C4-2B (cell line): ENCODE results near the gene CNOT1.

ENCODE experiments used
- ZFX ChIP-seq: fragments of 450-650 bp; IDR thresholded peaks from 2 replicates; pipeline ENCODE4 v1.6.1; 2017
- TF ChIP-seq, protein P1 (sequence below): fragments of 450-650 bp; conservative IDR thresholded peaks from 2 replicates; pipeline ENCODE4 v1.5.1; 2017; ENCODE audit warnings: mild to moderate bottlenecking

DNA sequence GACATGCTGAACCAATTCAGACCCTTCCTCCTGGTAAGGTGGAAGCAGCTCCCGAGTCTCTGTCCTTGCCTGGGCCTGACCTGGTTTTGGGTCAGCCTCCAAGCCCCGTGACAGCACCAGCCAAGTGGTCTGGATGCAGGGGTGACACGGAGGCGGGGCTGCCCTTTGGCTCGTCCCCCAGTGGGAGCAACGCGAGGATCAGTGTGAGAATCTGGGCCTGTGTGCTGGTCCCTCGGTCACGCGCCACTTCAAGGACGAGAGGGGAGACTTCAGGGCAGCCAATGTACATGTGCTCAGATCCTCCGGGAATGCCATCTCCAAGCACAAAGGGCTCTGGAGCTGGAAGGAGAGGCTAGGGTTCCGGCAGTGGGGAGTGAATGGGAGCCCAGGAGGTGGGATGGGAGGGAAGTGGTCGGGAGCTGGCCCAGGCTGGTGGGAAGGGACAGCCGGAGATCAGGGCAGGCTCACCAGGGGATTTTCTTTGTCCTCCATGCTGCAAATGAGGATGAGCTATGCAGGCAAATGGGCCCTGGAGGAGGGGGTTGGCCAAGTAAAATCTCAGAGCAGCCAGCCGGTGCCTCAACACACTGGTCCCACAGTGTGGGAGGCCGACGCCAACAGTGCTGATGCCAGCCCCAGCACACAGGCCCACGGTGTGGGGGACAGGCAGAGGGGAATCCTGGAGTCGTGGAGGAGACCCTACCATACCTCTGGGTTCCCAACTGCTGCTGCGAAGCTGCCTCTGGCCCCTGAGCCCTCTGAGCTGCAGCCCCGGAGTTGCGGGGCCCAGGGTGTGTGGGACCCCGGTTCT is 133.9 kb downstream of the CNOT1 start:
- TF ChIP-seq, protein P1, sequence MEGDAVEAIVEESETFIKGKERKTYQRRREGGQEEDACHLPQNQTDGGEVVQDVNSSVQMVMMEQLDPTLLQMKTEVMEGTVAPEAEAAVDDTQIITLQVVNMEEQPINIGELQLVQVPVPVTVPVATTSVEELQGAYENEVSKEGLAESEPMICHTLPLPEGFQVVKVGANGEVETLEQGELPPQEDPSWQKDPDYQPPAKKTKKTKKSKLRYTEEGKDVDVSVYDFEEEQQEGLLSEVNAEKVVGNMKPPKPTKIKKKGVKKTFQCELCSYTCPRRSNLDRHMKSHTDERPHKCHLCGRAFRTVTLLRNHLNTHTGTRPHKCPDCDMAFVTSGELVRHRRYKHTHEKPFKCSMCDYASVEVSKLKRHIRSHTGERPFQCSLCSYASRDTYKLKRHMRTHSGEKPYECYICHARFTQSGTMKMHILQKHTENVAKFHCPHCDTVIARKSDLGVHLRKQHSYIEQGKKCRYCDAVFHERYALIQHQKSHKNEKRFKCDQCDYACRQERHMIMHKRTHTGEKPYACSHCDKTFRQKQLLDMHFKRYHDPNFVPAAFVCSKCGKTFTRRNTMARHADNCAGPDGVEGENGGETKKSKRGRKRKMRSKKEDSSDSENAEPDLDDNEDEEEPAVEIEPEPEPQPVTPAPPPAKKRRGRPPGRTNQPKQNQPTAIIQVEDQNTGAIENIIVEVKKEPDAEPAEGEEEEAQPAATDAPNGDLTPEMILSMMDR, result no peak
- TF ChIP-seq ZFX, result no peak
